UCSD-AML1 (cell line): ENCODE measurements around the gene EIF1.
"Not testable (repeated sequence)": the region's sequence is repeated elsewhere in the genome, so short reads cannot be mapped to it uniquely, and the experiment has no call there.

Experiments used
- DNase-seq: peaks from one replicate; lab custom pipeline; 2025; ENCODE audit not compliant: unreplicated experiment; lab: John Stamatoyannopoulos, UW

EIF1 gene

GRCh38 chr17:41697122-41697962 is 8.7 kb downstream of the EIF1 start:
- no peak for DNase-seq

- not testable (repeated sequence) for DNase-seq
These were observed 12.2 kb downstream of the EIF1 start for GRCh38 chr17:41700843-41701242.

GRCh38 chr17:41702712-41703111 is 14.0 kb downstream of the EIF1 start:
- no peak for DNase-seq

GRCh38 chr17:41705271-41705991 is 16.7 kb downstream of the EIF1 start:
- DNase-seq, result no peak

GRCh38 chr17:41707803-41708669 is 19.4 kb downstream of the EIF1 start:
- DNase-seq, result no peak

GRCh38 chr17:41710472-41711090 is 21.9 kb downstream of the EIF1 start:
- no peak for DNase-seq

- DNase-seq, result no peak
These were observed 23.1 kb downstream of the EIF1 start, which contains the start of gene GAST for GRCh38 chr17:41711669-41712400. GAST (plus strand) TSS chr17:41712331; CDS start chr17:41715437, 3,106 bp downstream.

GRCh38 chr17:41717408-41718286 is 29.0 kb downstream of the EIF1 start:
- no peak for DNase-seq

- DNase-seq, result no peak
These were observed 29.6 kb downstream of the EIF1 start for GRCh38 chr17:41718287-41718645.

GRCh38 chr17:41722231-41722630 is 33.5 kb downstream of the EIF1 start:
- DNase-seq, result no peak

GRCh38 chr17:41723801-41724475 is 35.3 kb downstream of the EIF1 start:
- no peak for DNase-seq

GRCh38 chr17:41724476-41725050 is 35.9 kb downstream of the EIF1 start:
- DNase-seq, result no peak

- DNase-seq, result no peak
These were observed 36.4 kb downstream of the EIF1 start for GRCh38 chr17:41725134-41725533.

- no peak for DNase-seq
These were observed 39.4 kb downstream of the EIF1 start for GRCh38 chr17:41728056-41728455.

- peak; percentile 20 for DNase-seq
These were observed 41.8 kb downstream of the EIF1 start for GRCh38 chr17:41730479-41730878.

GRCh38 chr17:41731836-41732235 is 43.2 kb downstream of the EIF1 start:
- no peak for DNase-seq

- DNase-seq, result no peak
These were observed 44.9 kb downstream of the EIF1 start for GRCh38 chr17:41733348-41734138.
